Hepatocyte (in vitro differentiated cells): Measurements from ENCODE around the gene PTPRN2. TPM values are rescaled to one million over a fixed set of nuclear protein-coding genes. Genes with fewer than 3 reads are reported as not detected.

Source experiments
- DNase-seq: peaks from one replicate; pipeline ENCODE4 v3.0.0-alpha.2; 2016; ENCODE audit warnings: low spot score
- H2AFZ ChIP-seq: fragments of 200-600 bp; sonication (generic); 2 replicates; pipeline ENCODE4 v1.6.0; 2016; ENCODE audit warnings: antibody characterized with exemption, mild to moderate bottlenecking
- H3K27ac ChIP-seq: fragments of 200-600 bp; sonication (generic); 2 replicates; pipeline ENCODE4 v1.5.1; 2016; ENCODE audit warnings: mild to moderate bottlenecking
- H3K27me3 ChIP-seq: fragments of 200-600 bp; sonication (generic); 2 replicates; pipeline ENCODE4 v1.6.1; 2016
- H3K36me3 ChIP-seq: fragments of 200-600 bp; sonication (generic); replicated peaks from 2 replicates; pipeline ENCODE4 v1.5.1; 2016; ENCODE audit warnings: low read depth; ENCODE audit not compliant: insufficient read depth
- H3K4me1 ChIP-seq: fragments of 200-600 bp; sonication (generic); 2 replicates; pipeline ENCODE4 v1.5.1; 2016; ENCODE audit warnings: mild to moderate bottlenecking, moderate library complexity; ENCODE audit not compliant: insufficient read depth
- H3K4me2 ChIP-seq: fragments of 200-600 bp; sonication (generic); 2 replicates; pipeline ENCODE4 v1.6.0; 2016
- H3K4me3 ChIP-seq: fragments of 200-600 bp; sonication (generic); 2 replicates; pipeline ENCODE4 v1.5.1; 2016; ENCODE audit warnings: mild to moderate bottlenecking
- H3K79me2 ChIP-seq: fragments of 200-600 bp; sonication (generic); 2 replicates; pipeline ENCODE4 v1.6.0; 2017; ENCODE audit warnings: mild to moderate bottlenecking
- H3K9me2 ChIP-seq: fragments of 200-600 bp; sonication (generic); replicated peaks from 2 replicates; pipeline ENCODE4 v1.6.0; 2017; ENCODE audit warnings: mild to moderate bottlenecking; ENCODE audit not compliant: insufficient read depth
- H3K9me3 ChIP-seq: fragments of 200-600 bp; sonication (generic); 2 replicates; pipeline ENCODE4 v1.5.1; 2016; ENCODE audit warnings: low read depth, mild to moderate bottlenecking
- H4K20me1 ChIP-seq: fragments of 200-600 bp; sonication (generic); 2 replicates; pipeline ENCODE4 v1.6.0; 2016; ENCODE audit warnings: mild to moderate bottlenecking; ENCODE audit not compliant: insufficient read depth, poor library complexity, severe bottlenecking
- EZH2 ChIP-seq: fragments of 200-600 bp; sonication (generic); IDR thresholded peaks from 2 replicates; pipeline ENCODE4 v1.6.1; 2016; ENCODE audit warnings: antibody characterized with exemption, mild to moderate bottlenecking, borderline replicate concordance
- EZH2phosphoT487 ChIP-seq: fragments of 200-600 bp; sonication (generic); IDR thresholded peaks from one replicate; pipeline ENCODE4 v1.6.1; 2018; ENCODE audit warnings: antibody characterized with exemption, mild to moderate bottlenecking, low read depth, moderate library complexity; ENCODE audit not compliant: unreplicated experiment, severe bottlenecking
- WGBS: methylation state at CpG from one replicate; pipeline ENCODE4 v1.1.6; 2016; ENCODE audit warnings: low lambda C conversion rate; ENCODE audit errors: missing lambda C conversion rate; 5-methylcytosine and 5-hydroxymethylcytosine counted together
- polyA plus RNA-seq: library from polyadenylated mRNA; unstranded; fragments of >200 nt; fragmentation: Nextera tagmentation; extraction: Ambion mirVana; gene quantifications from 2 replicates; pipeline ENCODE4 v1.2.1, GENCODE V29; 2016
- total RNA-seq: library from RNA; depleted of rRNA; stranded (reverse); fragments of >200 nt; gene quantifications from 2 replicates; pipeline ENCODE4 v1.2.3, GENCODE V29; 2014
- TF ChIP-seq, protein P1 (sequence below): fragments of 200-600 bp; sonication (generic); IDR thresholded peaks from 2 replicates; pipeline ENCODE4 v1.5.1; 2016; ENCODE audit warnings: antibody characterized with exemption, mild to moderate bottlenecking; ENCODE audit not compliant: poor library complexity

Gene PTPRN2
- total and polyA plus RNA-seq, 2 experiments from 2014 or later, result 2.1 to 3.3 TPM

DNA sequence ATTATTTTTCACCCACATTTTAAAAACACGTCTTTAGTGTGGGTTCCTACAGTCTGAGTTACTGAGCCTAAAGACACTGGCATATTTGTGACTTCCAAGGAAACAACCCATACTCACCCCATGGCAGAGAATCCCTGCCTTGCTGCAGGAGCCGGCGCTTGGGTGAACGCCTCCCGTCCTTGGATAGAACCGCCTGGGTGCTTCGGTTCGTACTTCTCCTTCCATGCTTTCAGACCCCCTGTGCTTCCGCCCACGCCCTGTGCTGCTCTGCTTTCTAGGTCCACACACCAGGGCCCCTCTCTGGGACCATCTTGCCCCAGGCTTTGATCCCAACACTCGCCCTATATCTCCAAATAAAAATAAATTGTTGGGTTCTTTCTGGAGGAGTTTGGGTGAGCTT lies 125.8 kb downstream of the PTPRN2 start:
- no peak for TF ChIP-seq EZH2phosphoT487
- TF ChIP-seq, protein P1, sequence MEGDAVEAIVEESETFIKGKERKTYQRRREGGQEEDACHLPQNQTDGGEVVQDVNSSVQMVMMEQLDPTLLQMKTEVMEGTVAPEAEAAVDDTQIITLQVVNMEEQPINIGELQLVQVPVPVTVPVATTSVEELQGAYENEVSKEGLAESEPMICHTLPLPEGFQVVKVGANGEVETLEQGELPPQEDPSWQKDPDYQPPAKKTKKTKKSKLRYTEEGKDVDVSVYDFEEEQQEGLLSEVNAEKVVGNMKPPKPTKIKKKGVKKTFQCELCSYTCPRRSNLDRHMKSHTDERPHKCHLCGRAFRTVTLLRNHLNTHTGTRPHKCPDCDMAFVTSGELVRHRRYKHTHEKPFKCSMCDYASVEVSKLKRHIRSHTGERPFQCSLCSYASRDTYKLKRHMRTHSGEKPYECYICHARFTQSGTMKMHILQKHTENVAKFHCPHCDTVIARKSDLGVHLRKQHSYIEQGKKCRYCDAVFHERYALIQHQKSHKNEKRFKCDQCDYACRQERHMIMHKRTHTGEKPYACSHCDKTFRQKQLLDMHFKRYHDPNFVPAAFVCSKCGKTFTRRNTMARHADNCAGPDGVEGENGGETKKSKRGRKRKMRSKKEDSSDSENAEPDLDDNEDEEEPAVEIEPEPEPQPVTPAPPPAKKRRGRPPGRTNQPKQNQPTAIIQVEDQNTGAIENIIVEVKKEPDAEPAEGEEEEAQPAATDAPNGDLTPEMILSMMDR, result no peak
- TF ChIP-seq EZH2, result no peak
- H3K9me3 ChIP-seq, result no peaks in the 10 kb centered on the region

GRCh38 chr7:158460665-158461064 lies 127.0 kb downstream of the PTPRN2 start:
- no peak for DNase-seq
- no peaks in the 10 kb centered on the region for H3K9me2 ChIP-seq
- no peaks in the 10 kb centered on the region for H4K20me1 ChIP-seq

More for the DNA sequence above, 125.8 kb downstream of the PTPRN2 start:
- Histone ChIP-seq H3K36me3 (no peaks in the 10 kb centered on the region), H3K4me3 (no peak overlapping the region), H3K4me2 (no peak overlapping the region), H3K27me3 (no peaks in the 10 kb centered on the region), H2AFZ (no peak overlapping the region), H3K9me2 (no peaks in the 10 kb centered on the region), H4K20me1 (no peaks in the 10 kb centered on the region), H3K27ac (no peak overlapping the region), H3K79me2 (no peaks in the 10 kb centered on the region), H3K4me1 (no peaks in the 10 kb centered on the region)
- WGBS, result 85% methylated on average over 11 of the region's 11 CpGs
- no peak for DNase-seq

DNA sequence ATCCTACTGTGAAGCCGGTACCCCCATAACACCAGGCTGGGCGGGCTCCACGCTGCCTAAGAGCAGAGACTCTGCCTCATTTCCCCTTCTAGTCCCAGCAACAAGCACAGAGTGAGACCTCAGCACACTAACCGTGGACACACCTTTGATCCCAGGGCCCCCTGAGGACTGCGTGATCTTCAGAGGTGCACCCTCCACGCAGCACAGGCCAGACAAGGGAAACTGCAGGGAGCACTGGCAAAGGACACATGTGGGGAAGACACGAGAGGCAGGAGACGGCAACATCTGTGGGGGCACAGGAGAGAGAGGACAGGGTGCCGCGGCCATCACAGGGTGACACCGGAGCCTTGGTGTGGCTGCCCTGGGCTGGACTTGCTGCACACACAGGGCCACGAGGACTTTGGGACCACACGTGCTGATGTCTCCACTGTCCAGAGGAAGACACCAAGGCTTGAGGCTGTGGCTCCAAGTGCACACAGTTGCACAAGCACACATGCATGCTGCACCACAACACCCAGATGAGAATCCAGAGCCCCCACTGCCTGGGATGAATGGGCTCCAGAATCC lies 128.8 kb downstream of the PTPRN2 start:
- H3K9me3 ChIP-seq, result no peaks in the 10 kb centered on the region
- no peak overlapping the region for H3K4me2 ChIP-seq
- no peaks in the 10 kb centered on the region for H3K9me2 ChIP-seq
- TF ChIP-seq EZH2phosphoT487, result no peak
- TF ChIP-seq EZH2, result no peak
- TF ChIP-seq, protein P1, result no peak
- H3K27me3 ChIP-seq, result no peaks in the 10 kb centered on the region
- H3K27ac ChIP-seq, result no peak overlapping the region
- H3K36me3 ChIP-seq, result no peaks in the 10 kb centered on the region
- H3K4me3 ChIP-seq, result no peak overlapping the region
- H3K4me1 ChIP-seq, result no peaks in the 10 kb centered on the region
- no peak for DNase-seq
- H3K79me2 ChIP-seq, result no peaks in the 10 kb centered on the region
- H4K20me1 ChIP-seq, result no peaks in the 10 kb centered on the region
- 79% methylated on average over 13 of the region's 13 CpGs for WGBS
- no peak overlapping the region for H2AFZ ChIP-seq

More at GRCh38 chr7:158460665-158461064, 127.0 kb downstream of the PTPRN2 start:
- Histone ChIP-seq H3K36me3 (no peaks in the 10 kb centered on the region), H3K4me3 (no peak overlapping the region), H3K27me3 (no peaks in the 10 kb centered on the region), H3K4me2 (no peak overlapping the region), H3K9me3 (no peaks in the 10 kb centered on the region), H3K27ac (no peak overlapping the region), H2AFZ (no peak overlapping the region), H3K79me2 (no peaks in the 10 kb centered on the region), H3K4me1 (no peaks in the 10 kb centered on the region)
- 90% methylated on average over 6 of the region's 6 CpGs for WGBS
- TF ChIP-seq EZH2phosphoT487 (no peak), EZH2 (no peak)
- TF ChIP-seq, protein P1, result no peak
